Fibroblast of the aortic adventitia (primary cell): ENCODE measurements around the gene MTMR10. TPM values are rescaled to one million over a fixed set of nuclear protein-coding genes. Genes with fewer than 3 reads are reported as not detected.
A peak's percentile ranks its signal among the peaks of the same experiment; 100 is the strongest.

Experiments
- DNase-seq: peaks from one replicate; pipeline ENCODE4 v3.0.0-alpha.2; 2010; ENCODE audit warnings: low read depth
- H3K4me3 ChIP-seq: 2 replicates; pipeline ENCODE4 v1.5.1; 2011; ENCODE audit warnings: low read depth, mild to moderate bottlenecking, control low read depth, low read length, moderate library complexity
- CTCF ChIP-seq: IDR thresholded peaks from 2 replicates; pipeline ENCODE4 v1.5.1; 2011; ENCODE audit warnings: mild to moderate bottlenecking, low read length, control low read depth, inconsistent platforms; ENCODE audit not compliant: insufficient read depth
- total RNA-seq: library from RNA; depleted of rRNA; stranded (reverse); fragments of >200 nt; gene quantifications from 2 replicates; pipeline ENCODE4 v1.2.3, GENCODE V29; 2012; ENCODE audit warnings: low replicate concordance

Gene MTMR10
- total RNA-seq, 1 donor: 16.2 TPM

GRCh38 chr15:30963681-30964080, 27.7 kb downstream of the MTMR10 start:
- no peak for TF ChIP-seq CTCF
- H3K4me3 ChIP-seq: no peak overlapping the region
- no peak for DNase-seq

GRCh38 chr15:30962659-30963058, 28.8 kb downstream of the MTMR10 start:
- DNase-seq: no peak
- no peak overlapping the region for H3K4me3 ChIP-seq
- no peak for TF ChIP-seq CTCF

- no peak for TF ChIP-seq CTCF
- H3K4me3 ChIP-seq: no peak overlapping the region
- DNase-seq: no peak
Observed at GRCh38 chr15:30962079-30962478, 29.3 kb downstream of the MTMR10 start.

- H3K4me3 ChIP-seq: no peak overlapping the region
- no peak for TF ChIP-seq CTCF
- no peak for DNase-seq
Observed at GRCh38 chr15:30958219-30958618, 33.2 kb downstream of the MTMR10 start.

- H3K4me3 ChIP-seq: no peak overlapping the region
- peak; percentile 47 for DNase-seq
- TF ChIP-seq CTCF: no peak
Observed at GRCh38 chr15:30956216-30957124, 35.0 kb downstream of the MTMR10 start.

- no peak overlapping the region for H3K4me3 ChIP-seq
- peak; percentile 22 for DNase-seq
- TF ChIP-seq CTCF: no peak
Observed at GRCh38 chr15:30954674-30955073, 36.8 kb downstream of the MTMR10 start.
